PC-3 (cell line): Measurements from ENCODE around the gene EXOC4. TPM values are rescaled to one million over a fixed set of nuclear protein-coding genes. Genes with fewer than 3 reads are reported as not detected.

Experiments used
- ATAC-seq: fragments of 200-7000 bp; cut with Tn5 transposase; 2 replicates; pipeline ENCODE4 v1.9.1; 2020; ENCODE audit warnings: mild to moderate bottlenecking, moderate library complexity
- BruUV-seq: library from RNA; stranded (reverse); fragments of 400-500 nt; replicated peaks from 2 replicates; lab custom pipeline; 2021; lab: Mats Ljungman, UMichigan
- CTCF ChIA-PET: fragments of 300-600 bp; sonication (Branson Sonifier 250); formaldehyde crosslinking; loops from one replicate; lab custom pipeline; 2022; ENCODE audit warnings: antibody characterized with exemption; lab: Charles Lee
- POLR2A ChIA-PET: fragments of 300-600 bp; sonication (Branson Sonifier 250); formaldehyde crosslinking; loops from one replicate; lab custom pipeline; 2022; ENCODE audit warnings: antibody characterized with exemption; ENCODE audit not compliant: unreplicated experiment; lab: Charles Lee
- DNase-seq: peaks from one replicate; pipeline ENCODE4 v3.0.0-alpha.2; 2015
- H2AFZ ChIP-seq: fragments of 300-600 bp; sonication (generic); 2 replicates; pipeline ENCODE4 v1.6.0; 2016; ENCODE audit warnings: antibody characterized with exemption, low read length
- H3F3A ChIP-seq: fragments of 300-600 bp; sonication (generic); one replicate; pipeline ENCODE4 v1.6.0; 2017; ENCODE audit warnings: antibody characterized with exemption, low read length, control low read depth, mild to moderate bottlenecking; ENCODE audit not compliant: unreplicated experiment
- H3K27ac ChIP-seq: fragments of 300-600 bp; sonication (generic); 2 replicates; pipeline ENCODE4 v1.5.1; 2016; ENCODE audit warnings: mild to moderate bottlenecking, low read length
- H3K27me3 ChIP-seq: fragments of 300-600 bp; sonication (generic); 2 replicates; pipeline ENCODE4 v1.6.1; 2016; ENCODE audit warnings: low read length, mixed read lengths
- H3K36me3 ChIP-seq: fragments of 300-600 bp; sonication (generic); 2 replicates; pipeline ENCODE4 v1.6.1; 2016; ENCODE audit warnings: low read depth, mixed run types, low read length, mixed read lengths
- H3K4me1 ChIP-seq: fragments of 300-600 bp; sonication (generic); 2 replicates; pipeline ENCODE4 v1.5.1; 2016; ENCODE audit warnings: low read length; ENCODE audit not compliant: insufficient read depth
- H3K4me2 ChIP-seq: fragments of 300-600 bp; sonication (generic); 2 replicates; pipeline ENCODE4 v1.6.0; 2016; ENCODE audit warnings: low read length
- H3K4me3 ChIP-seq: fragments of 300-600 bp; sonication (generic); 2 replicates; pipeline ENCODE4 v1.5.1; 2016; ENCODE audit warnings: mild to moderate bottlenecking, low read length, mixed read lengths
- H3K79me2 ChIP-seq: fragments of 300-600 bp; sonication (generic); 2 replicates; pipeline ENCODE4 v1.6.1; 2017; ENCODE audit warnings: low read length, mixed read lengths
- H3K9ac ChIP-seq: fragments of 300-600 bp; sonication (generic); 2 replicates; pipeline ENCODE4 v1.6.0; 2016; ENCODE audit warnings: mild to moderate bottlenecking, low read length
- H3K9me2 ChIP-seq: fragments of 300-600 bp; sonication (generic); replicated peaks from 2 replicates; pipeline ENCODE4 v1.6.1; 2016; ENCODE audit warnings: mixed run types, low read length, mixed read lengths
- H3K9me3 ChIP-seq: fragments of 300-600 bp; sonication (generic); 2 replicates; pipeline ENCODE4 v1.6.1; 2016; ENCODE audit warnings: low read length, mixed read lengths
- H4K20me1 ChIP-seq: fragments of 300-600 bp; sonication (generic); 2 replicates; pipeline ENCODE4 v1.6.1; 2016; ENCODE audit warnings: low read length, mixed read lengths
- CTCF ChIP-seq: fragments of 300-600 bp; sonication (generic); conservative IDR thresholded peaks from 2 replicates; pipeline ENCODE4 v1.5.1; 2017; ENCODE audit warnings: antibody characterized with exemption, low read depth, mild to moderate bottlenecking, low read length
- EZH2 ChIP-seq: fragments of 300-600 bp; sonication (generic); IDR thresholded peaks from one replicate; pipeline ENCODE4 v1.6.1; 2017; ENCODE audit warnings: antibody characterized with exemption, mild to moderate bottlenecking, low read length; ENCODE audit not compliant: unreplicated experiment
- EZH2phosphoT487 ChIP-seq: fragments of 300-600 bp; sonication (generic); IDR thresholded peaks from 2 replicates; pipeline ENCODE4 v1.6.1; 2018; ENCODE audit warnings: mild to moderate bottlenecking, antibody characterized with exemption, low read length, borderline replicate concordance
- intact Hi-C: fragments of 100-400 bp; cut with micrococcal nuclease; formaldehyde crosslinking; loops from 2 replicates; pipeline ENCODE4 v1.9.0; 2023
- total RNA-seq: library from RNA; depleted of rRNA; stranded (reverse); fragments of >200 nt; gene quantifications from 2 replicates; pipeline ENCODE4 v1.2.3, GENCODE V29; 2014

Gene EXOC4
- total RNA-seq, 1 experiment from 2014 or later, result 43.5 TPM

GRCh38 chr7:133945497-133945896 is 692.6 kb downstream of the EXOC4 start:
- ATAC-seq, result no peak
- CTCF ChIA-PET, result no interaction called here

GRCh38 chr7:133947458-133948254 is 694.8 kb downstream of the EXOC4 start:
- DNase-seq, result no peak
- intact Hi-C loops, result no loop called here

More at GRCh38 chr7:133945497-133945896, 692.6 kb downstream of the EXOC4 start:
- no peak overlapping the region for H3K4me2 ChIP-seq
- no peaks in the 10 kb centered on the region for H3K79me2 ChIP-seq
- H3K27me3 ChIP-seq, result no peaks in the 10 kb centered on the region
- no peaks in the 10 kb centered on the region for H3K36me3 ChIP-seq
- H3K9me3 ChIP-seq, result no peaks in the 10 kb centered on the region
- no peak overlapping the region for H2AFZ ChIP-seq
- no peak overlapping the region for H3K9ac ChIP-seq
- DNase-seq, result no peak
- H4K20me1 ChIP-seq, result no peaks in the 10 kb centered on the region
- no peaks in the 10 kb centered on the region for H3K9me2 ChIP-seq
- intact Hi-C loops, result no loop called here
- H3K4me1 ChIP-seq, result no peaks in the 10 kb centered on the region
- TF ChIP-seq EZH2phosphoT487 (no peak), EZH2 (no peak), CTCF (no peak)
- H3F3A ChIP-seq, result no peaks in the 10 kb centered on the region
- POLR2A ChIA-PET, result no interaction called here
- no TSS peak for BruUV-seq
- no peak overlapping the region for H3K27ac ChIP-seq
- H3K4me3 ChIP-seq, result no peak overlapping the region

More at GRCh38 chr7:133947458-133948254, 694.8 kb downstream of the EXOC4 start:
- no peaks in the 10 kb centered on the region for H3K9me2 ChIP-seq
- H3K27ac ChIP-seq, result no peak overlapping the region
- POLR2A ChIA-PET, result no interaction called here
- H4K20me1 ChIP-seq, result no peaks in the 10 kb centered on the region
- H3K9ac ChIP-seq, result no peak overlapping the region
- BruUV-seq, result no TSS peak
- CTCF ChIA-PET, result no interaction called here
- no peak overlapping the region for H3K4me3 ChIP-seq
- H3K4me1 ChIP-seq, result no peaks in the 10 kb centered on the region
- no peaks in the 10 kb centered on the region for H3K27me3 ChIP-seq
- H3K4me2 ChIP-seq, result no peak overlapping the region
- TF ChIP-seq CTCF (no peak), EZH2 (no peak), EZH2phosphoT487 (no peak)
- H3K36me3 ChIP-seq, result no peaks in the 10 kb centered on the region
- no peak for ATAC-seq
- H3F3A ChIP-seq, result no peaks in the 10 kb centered on the region
- H3K9me3 ChIP-seq, result no peaks in the 10 kb centered on the region
- H3K79me2 ChIP-seq, result no peaks in the 10 kb centered on the region
- H2AFZ ChIP-seq, result no peak overlapping the region
